Hepatocyte (in vitro differentiated cells): ENCODE data around the gene ZNF804B. TPM values are rescaled to one million over a fixed set of nuclear protein-coding genes. Genes with fewer than 3 reads are reported as not detected.

Experiments used
- DNase-seq: peaks from one replicate; pipeline ENCODE4 v3.0.0-alpha.2; 2016; ENCODE audit warnings: low spot score
- H2AFZ ChIP-seq: fragments of 200-600 bp; sonication (generic); 2 replicates; pipeline ENCODE4 v1.6.0; 2016; ENCODE audit warnings: antibody characterized with exemption, mild to moderate bottlenecking
- H3K27ac ChIP-seq: fragments of 200-600 bp; sonication (generic); 2 replicates; pipeline ENCODE4 v1.5.1; 2016; ENCODE audit warnings: mild to moderate bottlenecking
- H3K27me3 ChIP-seq: fragments of 200-600 bp; sonication (generic); 2 replicates; pipeline ENCODE4 v1.6.1; 2016
- H3K36me3 ChIP-seq: fragments of 200-600 bp; sonication (generic); replicated peaks from 2 replicates; pipeline ENCODE4 v1.5.1; 2016; ENCODE audit warnings: low read depth; ENCODE audit not compliant: insufficient read depth
- H3K4me1 ChIP-seq: fragments of 200-600 bp; sonication (generic); 2 replicates; pipeline ENCODE4 v1.5.1; 2016; ENCODE audit warnings: mild to moderate bottlenecking, moderate library complexity; ENCODE audit not compliant: insufficient read depth
- H3K4me2 ChIP-seq: fragments of 200-600 bp; sonication (generic); 2 replicates; pipeline ENCODE4 v1.6.0; 2016
- H3K4me3 ChIP-seq: fragments of 200-600 bp; sonication (generic); 2 replicates; pipeline ENCODE4 v1.5.1; 2016; ENCODE audit warnings: mild to moderate bottlenecking
- H3K79me2 ChIP-seq: fragments of 200-600 bp; sonication (generic); 2 replicates; pipeline ENCODE4 v1.6.0; 2017; ENCODE audit warnings: mild to moderate bottlenecking
- H3K9me2 ChIP-seq: fragments of 200-600 bp; sonication (generic); replicated peaks from 2 replicates; pipeline ENCODE4 v1.6.0; 2017; ENCODE audit warnings: mild to moderate bottlenecking; ENCODE audit not compliant: insufficient read depth
- H3K9me3 ChIP-seq: fragments of 200-600 bp; sonication (generic); 2 replicates; pipeline ENCODE4 v1.5.1; 2016; ENCODE audit warnings: low read depth, mild to moderate bottlenecking
- H4K20me1 ChIP-seq: fragments of 200-600 bp; sonication (generic); 2 replicates; pipeline ENCODE4 v1.6.0; 2016; ENCODE audit warnings: mild to moderate bottlenecking; ENCODE audit not compliant: insufficient read depth, poor library complexity, severe bottlenecking
- EZH2 ChIP-seq: fragments of 200-600 bp; sonication (generic); IDR thresholded peaks from 2 replicates; pipeline ENCODE4 v1.6.1; 2016; ENCODE audit warnings: antibody characterized with exemption, mild to moderate bottlenecking, borderline replicate concordance
- EZH2phosphoT487 ChIP-seq: fragments of 200-600 bp; sonication (generic); IDR thresholded peaks from one replicate; pipeline ENCODE4 v1.6.1; 2018; ENCODE audit warnings: antibody characterized with exemption, mild to moderate bottlenecking, low read depth, moderate library complexity; ENCODE audit not compliant: unreplicated experiment, severe bottlenecking
- WGBS: methylation state at CpG from one replicate; pipeline ENCODE4 v1.1.6; 2016; ENCODE audit warnings: low lambda C conversion rate; ENCODE audit errors: missing lambda C conversion rate; 5-methylcytosine and 5-hydroxymethylcytosine counted together
- polyA plus RNA-seq: library from polyadenylated mRNA; unstranded; fragments of >200 nt; fragmentation: Nextera tagmentation; extraction: Ambion mirVana; gene quantifications from 2 replicates; pipeline ENCODE4 v1.2.1, GENCODE V29; 2016
- total RNA-seq: library from RNA; depleted of rRNA; stranded (reverse); fragments of >200 nt; gene quantifications from 2 replicates; pipeline ENCODE4 v1.2.3, GENCODE V29; 2014
- TF ChIP-seq, protein P1 (sequence below): fragments of 200-600 bp; sonication (generic); IDR thresholded peaks from 2 replicates; pipeline ENCODE4 v1.5.1; 2016; ENCODE audit warnings: antibody characterized with exemption, mild to moderate bottlenecking; ENCODE audit not compliant: poor library complexity

ZNF804B gene
- total and polyA plus RNA-seq, 2 experiments from 2014 or later = not detected

GRCh38 chr7:89103564-89103963 is 344.1 kb downstream of the ZNF804B start:
- no peak for TF ChIP-seq EZH2phosphoT487
- no peak for TF ChIP-seq EZH2
- TF ChIP-seq, protein P1, sequence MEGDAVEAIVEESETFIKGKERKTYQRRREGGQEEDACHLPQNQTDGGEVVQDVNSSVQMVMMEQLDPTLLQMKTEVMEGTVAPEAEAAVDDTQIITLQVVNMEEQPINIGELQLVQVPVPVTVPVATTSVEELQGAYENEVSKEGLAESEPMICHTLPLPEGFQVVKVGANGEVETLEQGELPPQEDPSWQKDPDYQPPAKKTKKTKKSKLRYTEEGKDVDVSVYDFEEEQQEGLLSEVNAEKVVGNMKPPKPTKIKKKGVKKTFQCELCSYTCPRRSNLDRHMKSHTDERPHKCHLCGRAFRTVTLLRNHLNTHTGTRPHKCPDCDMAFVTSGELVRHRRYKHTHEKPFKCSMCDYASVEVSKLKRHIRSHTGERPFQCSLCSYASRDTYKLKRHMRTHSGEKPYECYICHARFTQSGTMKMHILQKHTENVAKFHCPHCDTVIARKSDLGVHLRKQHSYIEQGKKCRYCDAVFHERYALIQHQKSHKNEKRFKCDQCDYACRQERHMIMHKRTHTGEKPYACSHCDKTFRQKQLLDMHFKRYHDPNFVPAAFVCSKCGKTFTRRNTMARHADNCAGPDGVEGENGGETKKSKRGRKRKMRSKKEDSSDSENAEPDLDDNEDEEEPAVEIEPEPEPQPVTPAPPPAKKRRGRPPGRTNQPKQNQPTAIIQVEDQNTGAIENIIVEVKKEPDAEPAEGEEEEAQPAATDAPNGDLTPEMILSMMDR = no peak
- no peaks in the 10 kb centered on the region for H3K27me3 ChIP-seq
- no peaks in the 10 kb centered on the region for H3K4me1 ChIP-seq
- DNase-seq = no peak
- H3K9me2 ChIP-seq = peaks cover 3% of the 10 kb centered on the region
- no peak overlapping the region for H3K27ac ChIP-seq
- H3K9me3 ChIP-seq = no peaks in the 10 kb centered on the region
- no peak overlapping the region for H3K4me2 ChIP-seq
- no peaks in the 10 kb centered on the region for H3K79me2 ChIP-seq
- H3K4me3 ChIP-seq = no peak overlapping the region
- no peaks in the 10 kb centered on the region for H3K36me3 ChIP-seq
- H4K20me1 ChIP-seq = no peaks in the 10 kb centered on the region
- no peak overlapping the region for H2AFZ ChIP-seq

DNA sequence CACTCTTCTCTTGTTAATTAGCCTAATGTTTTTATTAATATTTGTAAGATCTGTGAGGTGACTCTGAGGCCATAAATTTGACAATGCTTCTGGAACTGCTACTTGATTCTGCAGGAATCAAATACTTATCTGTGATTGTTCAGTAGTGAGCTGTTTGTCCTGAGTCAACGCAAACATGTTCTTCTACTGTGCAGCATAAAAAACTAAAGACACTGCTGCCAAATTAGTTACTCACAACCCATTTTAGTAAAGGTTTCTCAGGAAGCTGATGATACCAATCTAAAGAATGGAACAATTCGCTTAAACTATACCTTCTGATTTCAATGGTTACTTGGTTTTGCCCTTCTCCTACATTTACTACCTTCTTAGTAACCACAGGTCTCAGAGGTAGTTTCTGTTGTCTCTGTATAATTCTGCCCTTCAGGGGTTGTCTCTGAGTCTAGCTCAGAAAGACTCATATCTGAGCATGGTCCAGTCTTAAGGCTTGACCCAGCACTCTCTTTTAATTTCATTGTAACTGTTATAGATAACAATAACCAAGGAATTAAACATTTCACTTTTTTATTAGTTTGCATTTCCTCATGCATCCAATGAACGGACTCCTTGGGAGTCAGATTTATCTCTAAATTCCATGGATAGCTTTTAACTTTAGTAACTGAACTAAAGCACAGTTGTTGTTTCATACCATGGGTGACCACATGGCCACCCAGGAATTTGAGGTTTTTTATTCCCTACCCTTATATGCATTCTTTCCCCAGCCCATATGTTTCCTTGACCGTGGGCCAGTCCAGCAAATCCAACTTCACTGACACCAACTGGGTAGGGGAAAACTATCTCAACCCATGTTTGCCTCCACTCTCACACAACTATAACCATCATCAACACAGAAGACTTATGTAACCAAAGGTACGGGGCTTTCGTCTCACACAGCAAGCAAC is 345.5 kb downstream of the ZNF804B start:
- Histone ChIP-seq H3K9me3 (no peaks in the 10 kb centered on the region), H3K4me3 (no peak overlapping the region), H3K9me2 (peaks cover 3% of the 10 kb centered on the region), H3K4me1 (no peaks in the 10 kb centered on the region), H3K27me3 (no peaks in the 10 kb centered on the region), H3K4me2 (no peak overlapping the region), H4K20me1 (no peaks in the 10 kb centered on the region), H3K79me2 (no peaks in the 10 kb centered on the region), H3K27ac (no peak overlapping the region), H3K36me3 (no peaks in the 10 kb centered on the region), H2AFZ (no peak overlapping the region)
- WGBS = 86% methylated on average over 6 of the region's 6 CpGs
- TF ChIP-seq EZH2 (no peak), EZH2phosphoT487 (no peak)
- TF ChIP-seq, protein P1 = no peak
- no peak for DNase-seq

GRCh38 chr7:89123871-89124270 is 364.4 kb downstream of the ZNF804B start:
- Histone ChIP-seq H3K4me2 (no peak overlapping the region), H3K9me2 (no peaks in the 10 kb centered on the region), H3K27ac (no peak overlapping the region), H2AFZ (no peak overlapping the region), H3K4me3 (no peak overlapping the region), H3K79me2 (no peaks in the 10 kb centered on the region), H3K36me3 (no peaks in the 10 kb centered on the region), H3K9me3 (no peaks in the 10 kb centered on the region), H4K20me1 (no peaks in the 10 kb centered on the region), H3K4me1 (no peaks in the 10 kb centered on the region), H3K27me3 (no peaks in the 10 kb centered on the region)
- WGBS = 65% methylated on average over 2 of the region's 2 CpGs
- no peak for TF ChIP-seq EZH2phosphoT487
- TF ChIP-seq, protein P1 = no peak
- no peak for TF ChIP-seq EZH2
- peak; percentile 42 for DNase-seq
